HG02870 (cell line): ENCODE data around the gene SYT13.

Experiments used
- ATAC-seq: cut with Tn5 transposase; IDR thresholded peaks from one replicate; pipeline ENCODE4 v1.9.1; 2021; ENCODE audit warnings: mild to moderate bottlenecking, moderate library complexity; ENCODE audit not compliant: unreplicated experiment

SYT13 gene, protein sequence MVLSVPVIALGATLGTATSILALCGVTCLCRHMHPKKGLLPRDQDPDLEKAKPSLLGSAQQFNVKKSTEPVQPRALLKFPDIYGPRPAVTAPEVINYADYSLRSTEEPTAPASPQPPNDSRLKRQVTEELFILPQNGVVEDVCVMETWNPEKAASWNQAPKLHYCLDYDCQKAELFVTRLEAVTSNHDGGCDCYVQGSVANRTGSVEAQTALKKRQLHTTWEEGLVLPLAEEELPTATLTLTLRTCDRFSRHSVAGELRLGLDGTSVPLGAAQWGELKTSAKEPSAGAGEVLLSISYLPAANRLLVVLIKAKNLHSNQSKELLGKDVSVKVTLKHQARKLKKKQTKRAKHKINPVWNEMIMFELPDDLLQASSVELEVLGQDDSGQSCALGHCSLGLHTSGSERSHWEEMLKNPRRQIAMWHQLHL

DNA sequence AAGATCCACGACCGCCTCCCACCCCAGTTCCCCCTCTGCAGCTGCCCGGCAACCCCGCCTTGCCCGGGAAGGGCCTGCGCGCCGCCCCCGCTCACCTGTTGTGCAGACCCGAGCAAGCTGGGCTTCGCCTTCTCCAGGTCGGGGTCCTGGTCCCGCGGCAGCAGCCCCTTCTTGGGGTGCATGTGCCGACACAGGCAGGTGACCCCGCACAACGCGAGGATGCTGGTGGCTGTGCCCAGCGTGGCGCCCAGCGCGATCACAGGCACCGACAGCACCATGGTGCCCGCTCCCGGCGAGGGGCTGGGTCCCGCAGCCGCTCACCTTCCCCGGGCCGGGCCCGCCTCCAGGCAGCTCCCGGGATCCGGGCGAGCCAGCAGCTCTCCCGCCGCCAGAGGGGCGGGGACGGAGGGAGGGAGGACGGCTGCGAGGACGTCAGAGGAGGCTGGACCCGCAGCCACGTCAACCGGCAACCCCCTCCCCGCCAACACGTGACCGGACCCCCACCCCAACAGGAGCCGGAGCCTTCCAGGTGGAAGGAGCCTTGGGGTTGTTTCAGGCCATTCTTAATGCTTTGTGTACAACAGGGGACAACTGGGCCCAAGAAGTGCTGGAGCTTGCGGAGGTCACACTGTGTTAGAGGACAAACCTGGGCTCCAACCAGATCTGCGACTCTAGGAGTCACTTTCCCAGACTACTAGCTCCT lies at the start of gene SYT13:
SYT13 (minus strand) TSS at position 412 of the 703 bp plus-strand sequence; CDS start at position 278, 134 bp downstream.
- no peak for ATAC-seq

GRCh38 chr11:45335434-45335833 lies 49.3 kb upstream of the SYT13 start:
- ATAC-seq: no peak

DNA sequence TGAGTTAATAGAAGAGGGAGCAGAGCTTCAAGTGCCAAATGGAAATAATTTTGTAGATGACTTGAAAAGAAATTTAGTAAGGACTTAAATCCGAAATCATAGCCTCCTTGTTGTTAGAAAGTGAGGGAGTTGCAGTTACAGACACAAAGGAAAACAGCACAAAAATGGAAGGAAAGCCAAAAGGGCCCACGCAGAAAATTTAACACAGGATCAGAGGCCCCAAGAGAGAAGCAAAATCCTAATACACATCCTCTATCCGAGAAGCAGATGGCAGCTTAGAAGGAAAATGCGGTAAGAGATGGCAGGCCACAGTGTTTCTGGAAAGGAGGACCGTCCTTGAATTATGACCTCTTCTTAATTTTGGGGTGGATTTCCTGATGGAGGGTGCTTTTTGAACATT lies 48.7 kb upstream of the SYT13 start:
- no peak for ATAC-seq

- ATAC-seq: no peak
These were observed 48.3 kb upstream of the SYT13 start for GRCh38 chr11:45334410-45334809.

- no peak for ATAC-seq
These were observed 47.1 kb upstream of the SYT13 start for GRCh38 chr11:45333001-45333971.

DNA sequence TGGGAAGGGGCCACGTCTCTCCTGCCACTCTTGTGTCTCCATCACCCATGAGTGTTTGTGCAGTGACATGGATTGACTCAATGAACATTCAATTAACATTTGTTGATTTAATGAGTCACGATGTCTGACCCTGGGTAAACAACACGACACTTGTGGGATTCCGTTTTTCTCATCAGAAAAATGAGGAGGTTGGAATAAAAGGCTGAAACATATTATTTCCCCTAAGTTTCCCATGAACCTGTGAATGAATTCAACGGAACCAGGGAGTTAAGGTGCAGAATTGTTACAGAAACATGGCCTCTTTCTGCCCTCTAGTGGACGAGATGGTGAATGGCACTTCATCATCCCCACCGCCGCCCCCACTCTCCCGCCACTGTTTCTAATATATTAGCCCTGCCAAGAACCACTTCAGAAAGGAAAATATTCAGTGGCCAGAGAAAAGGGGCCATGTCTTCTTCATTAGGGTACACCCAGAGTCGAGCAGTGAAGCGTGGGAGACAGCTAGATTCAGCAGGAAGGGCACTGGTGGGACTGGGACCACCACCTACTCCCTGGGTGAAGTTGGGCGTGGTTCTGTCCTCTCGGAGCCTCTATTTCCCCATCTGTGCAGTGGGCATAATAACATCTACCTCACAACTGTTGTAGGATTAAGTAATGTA lies 46.3 kb upstream of the SYT13 start:
- no peak for ATAC-seq

DNA sequence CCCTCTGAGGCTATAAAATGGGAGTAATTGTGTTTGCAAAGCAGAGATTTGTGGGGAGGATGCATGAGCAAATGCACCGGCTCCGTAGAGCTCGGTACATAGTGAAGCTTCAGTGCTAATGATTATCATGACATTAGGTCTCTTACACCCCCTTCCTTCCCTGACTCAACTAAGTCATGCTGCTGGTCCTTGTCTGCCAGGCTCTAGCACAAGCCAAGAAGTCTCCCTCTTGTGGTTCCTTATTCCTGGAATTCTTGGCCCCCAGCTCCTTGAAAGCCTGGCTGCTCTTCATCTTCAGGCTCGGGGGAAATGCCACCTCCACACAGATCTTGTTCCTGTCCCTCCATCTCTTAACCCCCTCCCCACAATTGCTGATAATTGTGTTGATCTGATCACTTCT lies 45.7 kb upstream of the SYT13 start:
- ATAC-seq: no peak

DNA sequence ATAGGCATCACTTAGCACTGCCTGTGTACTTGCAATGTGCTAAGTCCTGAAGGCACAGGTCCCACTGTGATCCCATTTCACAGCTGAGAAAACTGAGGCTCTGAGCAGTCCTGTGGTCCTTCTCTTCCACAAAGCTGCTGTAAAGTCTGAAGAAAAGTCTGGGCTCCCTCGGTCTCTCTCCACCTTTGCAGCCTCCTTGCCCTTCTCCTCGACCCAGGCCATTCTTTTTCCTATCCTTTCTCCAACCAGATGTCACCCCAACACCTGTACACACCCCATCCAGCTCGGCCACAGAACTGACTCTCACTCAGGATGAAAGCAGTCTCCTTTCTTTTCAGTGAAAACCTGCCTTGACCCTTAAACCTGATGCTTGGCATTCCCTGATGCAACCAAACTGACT lies 42.6 kb upstream of the SYT13 start:
- ATAC-seq: no peak

DNA sequence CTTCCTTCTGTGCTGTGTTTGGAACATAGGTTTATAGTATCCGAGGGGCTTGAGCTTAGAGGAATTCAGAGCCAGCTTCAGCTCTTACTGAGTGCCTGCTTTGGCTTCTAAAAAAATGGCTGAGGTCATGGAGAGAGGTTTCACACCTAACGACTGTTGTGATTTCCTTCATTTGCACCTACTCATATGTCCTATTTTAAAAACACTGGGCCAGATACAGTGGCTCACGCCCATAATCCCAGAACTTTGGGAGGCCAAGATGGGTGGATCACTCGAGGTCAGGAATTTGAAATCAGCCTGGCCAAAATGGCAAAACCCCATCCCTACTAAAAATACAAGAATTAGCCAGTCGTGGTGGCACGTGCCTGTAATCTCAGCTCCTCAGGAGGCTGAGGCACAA lies 38.3 kb upstream of the SYT13 start:
- ATAC-seq: no peak

DNA sequence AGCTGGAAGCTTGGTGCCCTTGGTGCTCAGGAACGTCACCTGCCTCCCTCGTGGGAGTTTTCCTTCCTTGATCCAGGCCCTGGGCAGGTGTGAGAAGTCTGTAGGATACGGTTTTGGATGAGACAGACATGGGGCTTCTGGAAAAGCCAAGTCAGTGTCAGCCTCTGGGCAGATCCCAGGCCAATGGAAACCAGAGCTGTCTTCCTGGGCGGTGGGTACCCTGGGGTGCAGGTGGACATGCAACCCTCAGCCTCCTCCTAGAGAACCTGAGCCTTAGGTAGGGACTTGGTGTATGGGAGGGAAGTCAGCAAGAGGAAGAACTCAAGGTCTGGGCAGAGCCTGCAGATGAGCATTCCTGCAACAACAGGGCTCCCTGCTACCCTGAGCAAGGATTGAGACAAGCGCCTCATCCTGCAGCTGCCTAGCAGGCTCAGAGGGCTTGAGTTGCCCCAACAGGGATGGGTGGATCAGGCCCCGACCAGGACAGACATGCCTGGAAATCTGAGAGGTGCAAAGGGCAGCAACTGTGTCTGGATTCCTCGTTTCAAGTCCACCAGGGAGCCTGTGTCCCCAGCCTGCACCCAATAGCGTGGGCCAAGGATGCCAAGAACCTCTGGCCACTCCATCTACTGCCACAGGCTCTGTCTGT lies 37.6 kb upstream of the SYT13 start:
- ATAC-seq: no peak

GRCh38 chr11:45322891-45323600 lies 36.9 kb upstream of the SYT13 start:
- no peak for ATAC-seq

DNA sequence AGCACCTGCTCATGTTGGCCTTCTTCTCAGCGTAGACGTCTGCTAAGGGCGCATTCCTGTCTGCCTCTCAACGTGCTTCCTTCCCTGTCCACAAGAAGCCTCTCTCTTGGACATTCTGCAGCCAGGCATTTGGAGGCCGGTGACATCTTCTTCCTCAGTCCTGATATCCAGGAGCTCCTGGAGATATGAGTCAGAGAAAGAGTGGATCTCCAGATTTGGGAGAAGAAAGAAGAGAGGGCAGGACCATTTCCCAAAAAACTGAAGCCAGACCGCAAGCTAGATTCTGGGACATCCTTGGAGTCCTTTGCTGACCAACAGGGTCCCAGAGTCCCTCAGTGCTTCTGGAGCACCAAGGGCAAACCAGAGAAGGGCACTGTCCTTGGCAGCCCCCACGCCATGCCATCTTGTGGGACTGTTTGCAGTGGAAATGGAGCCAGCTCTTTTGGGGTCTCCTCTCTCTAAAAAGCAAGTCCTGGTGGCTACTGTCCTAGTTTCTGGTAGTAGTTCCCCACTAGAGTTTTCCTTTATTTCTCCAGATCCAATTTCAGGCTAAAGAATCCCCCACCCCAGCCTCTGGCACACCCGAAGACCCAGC lies 36.1 kb upstream of the SYT13 start:
- no peak for ATAC-seq

- no peak for ATAC-seq
These were observed 35.5 kb upstream of the SYT13 start for GRCh38 chr11:45321669-45322068.

DNA sequence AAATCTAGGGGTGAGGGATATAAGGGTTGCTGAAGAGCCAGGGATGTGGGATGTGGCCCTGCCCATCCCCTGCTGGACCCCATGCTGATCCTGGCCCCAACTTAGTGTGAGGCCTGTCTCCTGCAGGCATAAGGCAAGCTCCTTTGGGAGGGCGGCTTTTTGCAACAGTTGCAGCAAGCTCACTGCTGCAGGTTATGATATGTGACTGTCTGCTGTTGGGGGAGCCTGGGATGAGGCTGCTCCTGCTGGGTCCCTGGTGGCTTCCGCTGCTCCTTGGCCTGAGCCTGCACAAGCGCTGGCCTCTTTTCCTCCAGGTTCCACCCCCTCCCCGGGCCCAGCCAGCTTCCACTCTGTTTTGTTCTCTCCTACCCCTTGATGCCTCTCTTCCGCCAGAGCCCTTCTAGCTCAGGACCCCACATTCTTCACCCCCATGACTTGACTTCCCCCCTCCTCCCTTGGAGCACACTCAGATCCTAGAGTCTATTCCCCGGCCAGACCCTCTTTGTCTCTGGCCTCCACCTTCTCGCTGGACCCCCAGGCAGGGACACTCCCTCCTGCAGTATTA lies 35.0 kb upstream of the SYT13 start:
- no peak for ATAC-seq

DNA sequence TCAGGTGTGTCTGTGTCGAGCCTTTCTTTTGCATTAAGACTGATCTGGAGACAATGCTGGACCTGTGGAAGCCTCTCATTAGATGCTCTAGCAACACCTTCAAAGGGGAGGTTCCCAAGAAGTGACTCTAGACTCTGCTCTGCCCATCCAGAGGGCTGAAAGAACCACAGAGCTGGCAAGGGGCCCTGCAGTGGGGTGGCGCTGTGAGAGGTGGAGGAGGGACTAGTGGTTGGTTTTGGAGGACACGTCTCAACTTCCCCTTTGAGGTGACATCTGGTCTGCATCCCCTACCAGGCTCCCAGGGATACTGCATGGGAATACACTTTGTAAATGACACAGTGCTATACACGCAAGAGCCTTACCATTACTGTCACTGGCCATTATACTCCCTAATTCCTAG lies 34.2 kb upstream of the SYT13 start:
- ATAC-seq: no peak

DNA sequence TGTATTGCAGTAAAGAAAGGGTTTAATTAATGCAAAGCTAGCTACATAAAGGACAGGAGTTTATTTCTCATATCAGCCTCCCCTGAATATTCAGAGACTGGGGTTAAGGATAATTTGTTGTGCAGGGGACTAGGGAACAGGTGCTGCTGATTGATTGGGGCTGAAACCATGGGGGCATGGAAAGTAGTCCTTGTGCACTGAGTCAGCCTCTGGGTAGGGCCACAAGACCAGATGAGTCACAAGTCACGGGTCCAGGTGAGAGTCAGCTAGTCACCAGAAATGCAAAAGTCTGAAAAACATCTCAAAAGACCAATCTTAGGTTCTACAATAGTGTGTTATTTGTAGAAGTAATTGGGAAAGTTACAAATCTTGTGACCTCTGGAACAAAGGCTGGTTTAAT lies 32.9 kb upstream of the SYT13 start:
- no peak for ATAC-seq

DNA sequence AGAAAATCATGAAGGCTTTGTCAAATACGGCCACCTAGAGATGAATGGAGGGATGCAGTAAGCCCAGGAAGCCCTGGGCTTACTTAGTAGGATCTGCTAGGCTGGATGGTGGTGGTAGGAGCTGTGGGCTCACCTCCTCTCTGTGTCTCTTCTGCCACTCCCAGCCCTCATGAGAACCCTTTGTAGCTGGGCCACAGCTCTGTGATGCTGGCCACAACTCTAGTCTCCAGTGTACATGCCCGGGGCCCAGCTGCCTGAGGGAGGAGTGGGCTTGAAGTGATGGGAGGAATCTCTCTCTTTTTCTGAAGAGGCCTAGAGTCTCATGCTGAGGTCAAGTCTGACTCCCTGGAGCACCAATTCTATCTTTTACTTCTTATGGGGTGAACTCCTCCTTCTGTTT lies 32.4 kb upstream of the SYT13 start:
- no peak for ATAC-seq

GRCh38 chr11:45316258-45316657 lies 30.1 kb upstream of the SYT13 start:
- no peak for ATAC-seq

- ATAC-seq: no peak
These were observed 28.8 kb upstream of the SYT13 start for GRCh38 chr11:45314900-45315299.
